GM12891 (cell line): ENCODE results near the gene TBX20.

Experiments
- PAX5 ChIP-seq: IDR thresholded peaks from 2 replicates; pipeline ENCODE4 v1.6.1; 2011; ENCODE audit warnings: low read length, moderate library complexity, mild to moderate bottlenecking; ENCODE audit not compliant: insufficient read depth, severe bottlenecking
- POLR2A ChIP-seq: IDR thresholded peaks from 2 replicates; pipeline ENCODE4 v1.6.1; 2011; ENCODE audit warnings: low read depth, low read length, control low read depth
- POLR2AphosphoS5 ChIP-seq: IDR thresholded peaks from 2 replicates; pipeline ENCODE4 v1.6.1; 2011; ENCODE audit warnings: low read depth, low read length, control low read depth
- POU2F2 ChIP-seq: IDR thresholded peaks from 2 replicates; pipeline ENCODE4 v1.6.1; 2011; ENCODE audit warnings: low read depth, mild to moderate bottlenecking, control low read depth, low read length, moderate library complexity
- SPI1 ChIP-seq: IDR thresholded peaks from 2 replicates; pipeline ENCODE4 v1.6.1; 2011; ENCODE audit warnings: low read depth, low read length, control low read depth
- TAF1 ChIP-seq: IDR thresholded peaks from 2 replicates; pipeline ENCODE4 v1.6.1; 2011; ENCODE audit warnings: low read depth, low read length, control low read depth

DNA sequence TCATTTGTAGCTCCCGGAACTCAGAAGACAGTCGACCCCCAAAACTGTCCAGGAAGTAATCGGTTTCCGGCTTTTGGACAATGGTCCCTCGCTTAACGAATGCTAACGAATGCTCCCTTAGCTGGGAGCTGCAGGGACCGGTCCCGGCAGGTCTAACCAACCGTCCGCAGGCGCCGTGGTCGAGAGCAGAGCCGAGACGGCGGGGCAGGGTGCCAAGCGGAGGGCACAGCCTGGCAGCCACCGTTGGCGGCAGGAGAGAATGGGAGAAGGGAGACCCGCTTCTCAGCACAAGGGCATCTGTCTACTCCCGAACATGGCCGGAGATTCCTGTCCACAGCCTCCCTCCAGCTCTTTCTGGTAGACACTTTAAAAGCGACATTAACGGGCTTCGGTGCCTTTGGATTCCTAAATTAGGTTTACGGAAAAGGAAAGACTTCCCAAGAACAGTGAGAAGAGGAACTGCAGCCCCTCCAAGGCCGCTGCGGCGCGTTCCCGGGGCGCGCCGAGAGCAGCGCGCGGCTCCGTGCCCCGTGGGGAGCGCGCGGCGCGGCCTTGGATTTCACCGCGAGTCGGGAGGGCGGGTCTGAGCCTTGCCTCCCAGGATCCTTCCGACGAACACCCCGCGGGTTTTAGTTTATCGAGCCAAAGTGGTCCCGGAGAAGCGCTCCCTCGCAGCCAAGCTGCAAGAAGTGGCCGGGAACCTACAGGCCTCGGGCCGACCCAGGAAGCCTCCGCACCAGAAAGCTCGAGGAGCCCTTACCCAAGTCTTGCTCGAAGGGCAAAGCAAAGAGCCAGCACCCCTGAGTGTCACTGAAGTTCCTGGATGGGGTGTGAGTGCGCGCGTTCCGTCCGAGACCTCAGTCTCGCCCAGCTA lies 3.6 kb upstream of the TBX20 start:
- TF ChIP-seq POLR2A, result no peak
- no peak for TF ChIP-seq TAF1
- no peak for TF ChIP-seq SPI1
- no peak for TF ChIP-seq POLR2AphosphoS5
- no peak for TF ChIP-seq PAX5
- TF ChIP-seq POU2F2, result no peak
